WTC11 (cell line): ENCODE results near the gene TANC1. TPM values are rescaled to one million over a fixed set of nuclear protein-coding genes. Genes with fewer than 3 reads are reported as not detected.

Source experiments
- ATAC-seq: fragments of 200-7000 bp; cut with Tn5 transposase; 2 replicates; pipeline ENCODE4 v1.10.0; 2021; ENCODE audit warnings: mild to moderate bottlenecking, moderate library complexity
- CTCF ChIA-PET: fragments of 300-600 bp; sonication (Branson Sonifier 250); formaldehyde crosslinking; loops from one replicate; lab custom pipeline; 2021; ENCODE audit warnings: antibody characterized with exemption; lab: Charles Lee
- POLR2A ChIA-PET: fragments of 350-600 bp; sonication (Branson Sonifier 250); formaldehyde crosslinking; loops from one replicate; lab custom pipeline; 2021; ENCODE audit warnings: antibody characterized with exemption; lab: Charles Lee
- DNase-seq: peaks from one replicate; pipeline ENCODE4 v3.0.0; 2021; ENCODE audit warnings: low spot score
- H3K27ac Mint-ChIP-seq: 2 replicates; pipeline ENCODE4 v1.8.0; 2021; ENCODE audit warnings: mixed read lengths
- H3K27me3 Mint-ChIP-seq: 2 replicates; pipeline ENCODE4 v1.8.0; 2021; ENCODE audit warnings: low read depth, mild to moderate bottlenecking, moderate library complexity, mixed read lengths
- H3K36me3 Mint-ChIP-seq: 2 replicates; pipeline ENCODE4 v1.8.0; 2021; ENCODE audit warnings: mixed read lengths
- H3K4me1 Mint-ChIP-seq: 2 replicates; pipeline ENCODE4 v1.8.0; 2022; ENCODE audit warnings: mixed read lengths
- H3K4me3 Mint-ChIP-seq: 2 replicates; pipeline ENCODE4 v1.8.0; 2021; ENCODE audit warnings: mild to moderate bottlenecking, moderate library complexity, mixed read lengths
- H3K9me3 Mint-ChIP-seq: 2 replicates; pipeline ENCODE4 v1.8.0; 2021; ENCODE audit warnings: mixed read lengths
- CDX4 ChIP-seq: fragments of 250-450 bp; sonication (Bioruptor Pico); IDR thresholded peaks from 2 replicates; pipeline ENCODE4 v1.9.0; 2021; ENCODE audit warnings: moderate library complexity, mild to moderate bottlenecking, inconsistent platforms, borderline replicate concordance
- ELF4 ChIP-seq: sonication (generic); formaldehyde crosslinking; IDR thresholded peaks from 2 replicates; pipeline ENCODE4 v1.8.1; 2022; ENCODE audit warnings: low read depth, mild to moderate bottlenecking, moderate library complexity, missing genetic modification reagents
- EMX1 ChIP-seq: fragments of 250-450 bp; sonication (Bioruptor Pico); IDR thresholded peaks from 2 replicates; pipeline ENCODE4 v1.8.0; 2021; ENCODE audit warnings: mild to moderate bottlenecking
- FOXK1 ChIP-seq: sonication (generic); formaldehyde crosslinking; IDR thresholded peaks from 2 replicates; pipeline ENCODE4 v1.8.0; 2022; ENCODE audit warnings: mild to moderate bottlenecking, moderate library complexity, missing genetic modification reagents
- HMGA2 ChIP-seq: fragments of 250-450 bp; sonication (Bioruptor Pico); IDR thresholded peaks from 2 replicates; pipeline ENCODE4 v1.4.0; 2021; ENCODE audit warnings: mild to moderate bottlenecking, moderate library complexity
- JUN ChIP-seq: sonication (generic); formaldehyde crosslinking; IDR thresholded peaks from 2 replicates; pipeline ENCODE4 v1.8.0; 2023; ENCODE audit warnings: mild to moderate bottlenecking, missing genetic modification reagents
- MYBL2 ChIP-seq: sonication (generic); formaldehyde crosslinking; IDR thresholded peaks from 2 replicates; pipeline ENCODE4 v1.8.1; 2023; ENCODE audit warnings: mild to moderate bottlenecking, moderate library complexity, missing genetic modification reagents
- PRRX2 ChIP-seq: fragments of 250-450 bp; sonication (Bioruptor Pico); IDR thresholded peaks from 2 replicates; pipeline ENCODE4 v1.8.0; 2021; ENCODE audit warnings: mild to moderate bottlenecking
- SMAD3 ChIP-seq: sonication (generic); formaldehyde crosslinking; IDR thresholded peaks from 2 replicates; pipeline ENCODE4 v1.8.0; 2022; ENCODE audit warnings: missing genetic modification reagents, mild to moderate bottlenecking, borderline replicate concordance
- SMAD4 ChIP-seq: sonication (generic); formaldehyde crosslinking; IDR thresholded peaks from 2 replicates; pipeline ENCODE4 v1.8.0; 2022; ENCODE audit warnings: mild to moderate bottlenecking, missing genetic modification reagents
- SP1 ChIP-seq: sonication (generic); formaldehyde crosslinking; conservative IDR thresholded peaks from 2 replicates; pipeline ENCODE4 v1.8.1; 2022; ENCODE audit warnings: missing genetic modification reagents
- STAT6 ChIP-seq: sonication (generic); formaldehyde crosslinking; conservative IDR thresholded peaks from 2 replicates; pipeline ENCODE4 v1.8.1; 2023; ENCODE audit warnings: mild to moderate bottlenecking, low read depth, missing genetic modification reagents, moderate library complexity
- TEAD4 ChIP-seq: sonication (generic); formaldehyde crosslinking; IDR thresholded peaks from 2 replicates; pipeline ENCODE4 v1.8.0; 2022; ENCODE audit warnings: mild to moderate bottlenecking, missing genetic modification reagents
- TP53 ChIP-seq: sonication (generic); formaldehyde crosslinking; IDR thresholded peaks from 2 replicates; pipeline ENCODE4 v1.8.1; 2023; ENCODE audit warnings: mild to moderate bottlenecking, missing genetic modification reagents
- USF2 ChIP-seq: sonication (generic); formaldehyde crosslinking; IDR thresholded peaks from 2 replicates; pipeline ENCODE4 v1.8.1; 2023; ENCODE audit warnings: mild to moderate bottlenecking, missing genetic modification reagents, moderate library complexity
- ZNF263 ChIP-seq: sonication (generic); formaldehyde crosslinking; IDR thresholded peaks from 2 replicates; pipeline ENCODE4 v1.8.1; 2022; ENCODE audit warnings: low read depth, mild to moderate bottlenecking, moderate library complexity, missing genetic modification reagents
- ZNF281 ChIP-seq: sonication (generic); formaldehyde crosslinking; IDR thresholded peaks from 2 replicates; pipeline ENCODE4 v1.8.0; 2023; ENCODE audit warnings: mild to moderate bottlenecking, missing genetic modification reagents
- ZNF416 ChIP-seq: fragments of 250-450 bp; sonication (Bioruptor Pico); IDR thresholded peaks from 2 replicates; pipeline ENCODE4 v1.9.0; 2021; ENCODE audit warnings: mild to moderate bottlenecking, inconsistent platforms
- ZNF423 ChIP-seq: fragments of 250-450 bp; sonication (Bioruptor Pico); IDR thresholded peaks from 2 replicates; pipeline ENCODE4 v2.1.2; 2022; ENCODE audit warnings: mild to moderate bottlenecking, moderate library complexity
- ZNF512 ChIP-seq: sonication (generic); formaldehyde crosslinking; IDR thresholded peaks from 2 replicates; pipeline ENCODE4 v1.8.1; 2022; ENCODE audit warnings: missing genetic modification reagents, borderline replicate concordance
- total RNA-seq: library from RNA; stranded (reverse); gene quantifications from 3 replicates; pipeline ENCODE4 v1.2.3, GENCODE V29; 2021
- TF ChIP-seq, protein P1 (sequence below): sonication (generic); formaldehyde crosslinking; conservative IDR thresholded peaks from 2 replicates; pipeline ENCODE4 v1.8.1; 2022; ENCODE audit warnings: mild to moderate bottlenecking, missing genetic modification reagents

TANC1 gene
- total RNA-seq, 1 experiment from 2014 or later: 11.6 TPM

DNA sequence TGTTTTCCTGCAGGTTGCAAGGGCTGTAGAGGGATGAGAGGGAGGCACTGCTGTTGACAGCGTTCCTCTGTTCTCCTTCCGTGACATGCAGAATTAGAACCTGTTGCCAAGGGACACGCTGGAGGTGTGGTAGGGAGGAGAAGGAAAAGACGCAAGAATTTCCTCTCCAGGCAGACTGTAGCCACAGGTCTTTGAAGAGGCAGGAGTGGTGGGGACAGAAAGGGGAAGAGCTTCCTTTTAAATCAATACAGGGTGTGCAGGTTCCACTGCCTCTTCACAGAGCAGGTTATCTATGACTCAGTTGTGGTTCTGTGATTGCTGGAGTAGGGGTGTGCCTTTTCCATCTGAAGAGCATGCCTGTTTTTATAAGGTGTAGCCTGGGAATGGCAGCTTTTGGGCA, 185.0 kb downstream of the TANC1 start:
- H3K4me1 Mint-ChIP-seq: peaks cover 12% of the 10 kb centered on the region
- CTCF ChIA-PET: interaction anchor here (1.1 kb wide), 1 partner anchor 35 kb away, joined by 4 read pairs; no protein-coding TSS in a partner anchor

GRCh38 chr2:159153951-159154350, 185.5 kb downstream of the TANC1 start:
- ATAC-seq (no peak), DNase-seq (no peak)
- H3K27me3 Mint-ChIP-seq: no peaks in the 10 kb centered on the region
- ChIA-PET CTCF (interaction anchor here (0.9 kb wide), 1 partner anchor 23 kb away, joined by 5 read pairs; no protein-coding TSS in a partner anchor), POLR2A (no interaction called here)
- peaks cover 12% of the 10 kb centered on the region for H3K4me1 Mint-ChIP-seq
- TF ChIP-seq HMGA2 (CRISPR knock-in tag) (no peak), EMX1 (no peak), ZNF416 (no peak)
- no peaks in the 10 kb centered on the region for H3K36me3 Mint-ChIP-seq
- no peak overlapping the region for H3K4me3 Mint-ChIP-seq
- H3K9me3 Mint-ChIP-seq: no peaks in the 10 kb centered on the region
- no peak overlapping the region for H3K27ac Mint-ChIP-seq

More for the DNA sequence above, 185.0 kb downstream of the TANC1 start:
- H3K36me3 Mint-ChIP-seq: no peaks in the 10 kb centered on the region
- H3K4me3 Mint-ChIP-seq: no peak overlapping the region
- POLR2A ChIA-PET: no interaction called here
- no peak overlapping the region; the same call in 1 of the 2 replicates for H3K27ac Mint-ChIP-seq
- no peaks in the 10 kb centered on the region for H3K27me3 Mint-ChIP-seq
- TF ChIP-seq EMX1 (no peak), ELF4 (CRISPR knock-in tag) (no peak), SMAD4 (CRISPR knock-in tag) (no peak), SP1 (no peak), ZNF281 (CRISPR knock-in tag) (no peak), ZNF423 (CRISPR knock-in tag) (no peak), SMAD3 (no peak), USF2 (CRISPR knock-in tag) (no peak), JUN (CRISPR knock-in tag) (no peak), TP53 (CRISPR knock-in tag) (no peak), HMGA2 (CRISPR knock-in tag) (no peak), PRRX2 (no peak), ZNF512 (CRISPR knock-in tag) (no peak)
- no peak for DNase-seq
- H3K9me3 Mint-ChIP-seq: no peaks in the 10 kb centered on the region
- no peak for ATAC-seq

DNA sequence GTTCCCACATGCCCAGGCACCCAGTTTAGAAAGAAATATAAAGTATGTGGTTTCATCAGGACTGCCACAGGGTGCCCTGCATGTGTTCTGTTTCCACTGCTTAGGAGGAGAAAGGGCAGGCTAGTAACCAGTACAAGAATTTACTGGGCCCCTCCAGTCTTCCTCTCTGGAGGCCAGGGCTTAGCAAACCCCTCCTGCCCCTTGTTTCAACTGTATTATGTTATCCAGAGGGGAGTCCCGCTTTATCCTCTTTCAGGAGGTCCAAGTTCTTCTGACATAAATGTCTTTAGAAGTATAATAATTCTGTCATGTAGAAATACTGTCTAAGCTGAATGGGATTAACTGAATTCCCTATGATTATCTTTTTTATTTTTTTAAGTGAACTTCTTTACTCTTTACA, 185.9 kb downstream of the TANC1 start:
- ChIA-PET CTCF (interaction anchor here (0.9 kb wide), 1 partner anchor 22 kb away, joined by 5 read pairs; no protein-coding TSS in a partner anchor), POLR2A (no interaction called here)
- Mint-ChIP-seq H3K4me1 (peaks cover 12% of the 10 kb centered on the region), H3K4me3 (no peak overlapping the region), H3K36me3 (no peaks in the 10 kb centered on the region), H3K9me3 (no peaks in the 10 kb centered on the region), H3K27me3 (no peaks in the 10 kb centered on the region), H3K27ac (no peak overlapping the region)
- DNase-seq: no peak
- no peak for ATAC-seq
- no peak for TF ChIP-seq MYBL2 (CRISPR knock-in tag)
- no peak for TF ChIP-seq FOXK1
- TF ChIP-seq, protein P1, sequence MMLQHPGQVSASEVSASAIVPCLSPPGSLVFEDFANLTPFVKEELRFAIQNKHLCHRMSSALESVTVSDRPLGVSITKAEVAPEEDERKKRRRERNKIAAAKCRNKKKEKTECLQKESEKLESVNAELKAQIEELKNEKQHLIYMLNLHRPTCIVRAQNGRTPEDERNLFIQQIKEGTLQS (CRISPR knock-in tag): no peak
- TF ChIP-seq STAT6 (CRISPR knock-in tag): no peak
- TF ChIP-seq ZNF263 (CRISPR knock-in tag): no peak
- TF ChIP-seq SMAD3: no peak
- no peak for TF ChIP-seq PRRX2
- no peak for TF ChIP-seq ELF4 (CRISPR knock-in tag)
- TF ChIP-seq TEAD4 (CRISPR knock-in tag): no peak
- TF ChIP-seq ZNF512 (CRISPR knock-in tag): no peak
- no peak for TF ChIP-seq CDX4 (CRISPR knock-in tag)
